22Rv1 (cell line): Measurements from ENCODE around the gene MAMLD1.

Experiments used
- H3K27ac ChIP-seq: fragments of 450-650 bp; 2 replicates; pipeline ENCODE4 v1.5.1; 2017
- CTCF ChIP-seq: fragments of 450-650 bp; IDR thresholded peaks from 2 replicates; pipeline ENCODE4 v1.5.1; 2017; ENCODE audit warnings: mild to moderate bottlenecking
- ZFX ChIP-seq: fragments of 450-650 bp; IDR thresholded peaks from 2 replicates; pipeline ENCODE4 v1.6.1; 2017; ENCODE audit warnings: antibody characterized with exemption, borderline replicate concordance

Gene MAMLD1

GRCh38 chrX:150465881-150466775 is 103.0 kb downstream of the MAMLD1 start:
- no peak overlapping the region for H3K27ac ChIP-seq
- TF ChIP-seq ZFX (no peak), CTCF (no peak)

GRCh38 chrX:150472306-150472705 is 109.2 kb downstream of the MAMLD1 start:
- no peak for TF ChIP-seq CTCF
- TF ChIP-seq ZFX, result no peak
- H3K27ac ChIP-seq, result no peak overlapping the region

- no peak overlapping the region for H3K27ac ChIP-seq
- TF ChIP-seq CTCF (no peak), ZFX (no peak)
These were observed 110.3 kb downstream of the MAMLD1 start for GRCh38 chrX:150473371-150473770.

DNA sequence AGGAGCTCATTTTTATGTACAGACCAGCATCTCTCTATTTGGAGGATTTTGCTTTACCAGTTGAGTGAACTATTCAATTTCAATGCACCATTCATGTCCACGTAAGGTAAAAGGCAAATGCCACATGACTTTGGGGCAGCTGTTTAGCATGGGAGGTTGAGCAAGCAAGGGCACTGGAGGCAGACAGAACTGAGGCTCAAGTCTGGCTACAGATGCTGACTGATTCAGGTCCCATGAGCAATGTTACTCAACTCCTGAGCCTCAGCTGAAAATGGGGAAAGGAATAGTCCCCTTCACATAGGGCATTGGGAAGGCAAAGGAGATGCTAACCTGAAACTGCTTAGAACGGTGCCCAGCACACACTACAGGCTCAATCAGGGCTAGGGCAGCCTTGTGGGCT is 112.3 kb downstream of the MAMLD1 start:
- no peak overlapping the region for H3K27ac ChIP-seq
- no peak for TF ChIP-seq ZFX
- no peak for TF ChIP-seq CTCF

DNA sequence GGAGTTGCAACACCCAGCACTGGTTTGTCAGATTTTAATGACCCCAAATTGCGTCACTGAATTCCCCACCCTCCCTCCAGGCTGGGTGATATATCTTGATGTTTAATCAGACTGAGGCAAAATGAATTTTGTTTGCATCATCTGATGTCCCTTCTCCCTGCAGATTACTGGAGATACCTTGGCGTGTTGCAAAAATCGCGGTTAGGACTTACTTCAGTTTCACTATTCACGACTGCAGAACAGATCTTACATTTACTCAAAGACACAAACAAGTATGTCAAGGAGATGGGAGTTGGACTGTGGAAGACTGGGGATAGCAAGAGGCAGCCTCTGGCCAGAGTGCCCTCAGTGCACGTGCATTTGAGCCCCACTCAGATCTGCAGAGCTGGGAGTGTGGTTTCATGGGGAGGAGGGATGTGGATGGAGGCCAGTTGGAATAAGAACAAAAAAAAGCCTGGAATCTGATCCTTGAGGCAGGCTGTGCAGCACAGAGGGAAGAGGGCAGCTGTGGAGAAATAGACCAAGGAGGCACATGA is 113.1 kb downstream of the MAMLD1 start:
- no peak overlapping the region for H3K27ac ChIP-seq
- no peak for TF ChIP-seq ZFX
- no peak for TF ChIP-seq CTCF

DNA sequence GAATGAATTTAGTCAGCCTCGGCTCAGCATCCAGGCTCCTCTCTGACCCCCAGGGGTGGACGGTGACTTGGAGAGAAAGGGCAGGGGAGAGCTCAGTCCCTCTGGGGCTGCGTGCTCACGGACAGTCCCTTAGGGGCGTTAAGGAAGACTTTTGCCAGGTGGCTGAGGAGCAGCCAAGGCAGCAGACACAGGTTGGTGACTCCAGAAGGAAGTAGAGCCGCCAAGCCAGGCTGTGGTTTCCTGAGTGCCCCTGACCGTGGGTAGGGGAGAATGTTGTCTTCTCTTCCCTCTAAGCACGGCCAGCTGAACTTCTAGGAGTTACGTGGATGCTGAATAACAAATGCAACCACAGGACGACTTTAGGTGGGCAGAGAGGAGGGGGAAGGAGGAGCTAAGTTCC is 114.3 kb downstream of the MAMLD1 start:
- no peak overlapping the region for H3K27ac ChIP-seq
- no peak for TF ChIP-seq CTCF
- TF ChIP-seq ZFX, result no peak

- no peak overlapping the region for H3K27ac ChIP-seq
- no peak for TF ChIP-seq CTCF
- TF ChIP-seq ZFX, result no peak
These were observed 115.7 kb downstream of the MAMLD1 start for GRCh38 chrX:150478496-150479492.
